ENCODE data around the gene NPDC1. TPM values are rescaled to one million over a fixed set of nuclear protein-coding genes. Genes with fewer than 3 reads are reported as not detected.
A peak's percentile ranks its signal among the peaks of the same experiment; 100 is the strongest.

Gene NPDC1
- polyA plus RNA-seq, 2 of the 4 experiments (the other 2 are of a cell fraction), result 12.7 to 40.6 TPM

DNA sequence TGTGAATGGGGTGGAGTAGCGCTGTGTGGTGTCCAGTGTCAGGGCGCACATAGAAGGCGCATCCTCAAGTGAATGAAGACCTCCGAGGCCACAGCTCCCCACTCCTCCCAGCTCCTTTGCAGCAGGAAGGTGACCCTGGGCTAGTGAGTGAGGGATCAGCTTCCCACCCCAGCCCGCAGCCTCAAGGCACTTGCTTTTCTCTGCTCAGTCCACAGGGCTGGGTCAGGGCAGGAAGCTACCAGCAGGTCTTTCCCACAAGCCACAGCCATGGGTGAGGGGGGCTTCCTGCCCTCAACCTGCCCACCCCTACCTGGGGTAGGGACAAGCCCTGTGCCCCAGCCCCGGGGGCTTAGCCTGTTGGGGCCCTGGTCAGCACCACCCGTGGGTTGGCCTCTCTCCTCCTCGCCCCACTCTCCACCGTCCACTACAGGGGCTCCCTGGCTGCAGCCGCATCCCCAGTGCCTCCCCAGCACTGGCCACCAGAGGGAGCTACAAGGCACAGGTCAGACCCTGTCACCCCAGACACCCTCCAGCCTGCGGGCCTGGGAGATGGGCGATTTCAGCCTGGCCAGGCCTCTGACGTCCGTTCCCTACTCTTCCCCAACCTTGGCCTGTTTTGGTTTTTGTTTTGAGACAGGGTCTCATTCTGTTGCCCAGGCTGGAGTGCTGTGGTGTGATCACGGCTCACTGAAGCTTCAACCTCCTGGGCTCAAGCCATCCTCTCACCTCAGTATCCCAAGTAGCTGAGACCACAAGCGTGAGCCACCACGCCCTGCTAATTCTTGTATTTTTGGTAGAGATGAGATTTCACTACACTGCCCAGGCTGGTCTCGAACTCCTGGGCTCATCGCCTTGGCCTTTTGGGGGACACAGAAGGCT is 16.7 kb downstream of the NPDC1 start:
- TF ChIP-seq RAD21 (conservative IDR thresholded peaks at IDR 0.05 in 1 of 2, IDR thresholded peaks at IDR 0.05 in 1 of 2) (peak in 1 of 2 experiments; percentile 49; a peak in 2 of 5 replicates), SMC3 (IDR thresholded peaks at IDR 0.05) (peak; percentile 41; the same call in 2 of the 3 replicates), FOSL2 (IDR thresholded peaks at IDR 0.05) (no peak), FOSL2 (CRISPR knock-in tag; IDR thresholded peaks at IDR 0.05) (no peak), EP300 (IDR thresholded peaks at IDR 0.05) (no peak)
- TF ChIP-seq, protein P1, sequence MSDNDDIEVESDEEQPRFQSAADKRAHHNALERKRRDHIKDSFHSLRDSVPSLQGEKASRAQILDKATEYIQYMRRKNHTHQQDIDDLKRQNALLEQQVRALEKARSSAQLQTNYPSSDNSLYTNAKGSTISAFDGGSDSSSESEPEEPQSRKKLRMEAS (IDR thresholded peaks at IDR 0.05), result 0 out of 2 replicates have a peak, but pooled peaks have one; percentile 23
- TF ChIP-seq, protein P2, sequence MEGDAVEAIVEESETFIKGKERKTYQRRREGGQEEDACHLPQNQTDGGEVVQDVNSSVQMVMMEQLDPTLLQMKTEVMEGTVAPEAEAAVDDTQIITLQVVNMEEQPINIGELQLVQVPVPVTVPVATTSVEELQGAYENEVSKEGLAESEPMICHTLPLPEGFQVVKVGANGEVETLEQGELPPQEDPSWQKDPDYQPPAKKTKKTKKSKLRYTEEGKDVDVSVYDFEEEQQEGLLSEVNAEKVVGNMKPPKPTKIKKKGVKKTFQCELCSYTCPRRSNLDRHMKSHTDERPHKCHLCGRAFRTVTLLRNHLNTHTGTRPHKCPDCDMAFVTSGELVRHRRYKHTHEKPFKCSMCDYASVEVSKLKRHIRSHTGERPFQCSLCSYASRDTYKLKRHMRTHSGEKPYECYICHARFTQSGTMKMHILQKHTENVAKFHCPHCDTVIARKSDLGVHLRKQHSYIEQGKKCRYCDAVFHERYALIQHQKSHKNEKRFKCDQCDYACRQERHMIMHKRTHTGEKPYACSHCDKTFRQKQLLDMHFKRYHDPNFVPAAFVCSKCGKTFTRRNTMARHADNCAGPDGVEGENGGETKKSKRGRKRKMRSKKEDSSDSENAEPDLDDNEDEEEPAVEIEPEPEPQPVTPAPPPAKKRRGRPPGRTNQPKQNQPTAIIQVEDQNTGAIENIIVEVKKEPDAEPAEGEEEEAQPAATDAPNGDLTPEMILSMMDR (IDR thresholded peaks at IDR 0.05), result peak; percentile 67
- ChIA-PET POLR2A (interaction anchor here (1.0 to 1.9 kb wide), 4 partner anchors 17 to 100 kb away, joined by 3 to 8 read pairs (median 4); partner anchors contain the start of genes CLIC3, NPDC1 and PAXX), CTCF (interaction anchor here (0.5 to 20.4 kb wide), 83 partner anchors 8 to 341 kb away, joined by 3 to 282 read pairs (median 5); partner anchors contain the start of genes AJM1, ANAPC2, C8G and CLIC3)
- peaks cover 26% of the 10 kb centered on the region for H3K4me1 ChIP-seq
- peak overlapping the region; percentile 100 for H3K4me2 ChIP-seq
- FAIRE-seq, result no peak
- peak; percentile 67 to 73 for DNase-seq (ENCODE audit: low read depth in 1 of 2, low spot score in 1 of 2)
- peak overlapping the region; percentile 74; the same call in 1 of the 3 replicates for H3K4me3 ChIP-seq
- 22% methylated on average over 19 of the region's 19 CpGs for WGBS (ENCODE audit: missing lambda C conversion rate)
- H3K9me3 ChIP-seq, result no peaks in the 10 kb centered on the region
- ATAC-seq, result peak; percentile 63 to 90
- H3K27ac ChIP-seq, result peak overlapping the region in 1 of 2 experiments; percentile 92; a peak in 4 of 6 replicates

DNA sequence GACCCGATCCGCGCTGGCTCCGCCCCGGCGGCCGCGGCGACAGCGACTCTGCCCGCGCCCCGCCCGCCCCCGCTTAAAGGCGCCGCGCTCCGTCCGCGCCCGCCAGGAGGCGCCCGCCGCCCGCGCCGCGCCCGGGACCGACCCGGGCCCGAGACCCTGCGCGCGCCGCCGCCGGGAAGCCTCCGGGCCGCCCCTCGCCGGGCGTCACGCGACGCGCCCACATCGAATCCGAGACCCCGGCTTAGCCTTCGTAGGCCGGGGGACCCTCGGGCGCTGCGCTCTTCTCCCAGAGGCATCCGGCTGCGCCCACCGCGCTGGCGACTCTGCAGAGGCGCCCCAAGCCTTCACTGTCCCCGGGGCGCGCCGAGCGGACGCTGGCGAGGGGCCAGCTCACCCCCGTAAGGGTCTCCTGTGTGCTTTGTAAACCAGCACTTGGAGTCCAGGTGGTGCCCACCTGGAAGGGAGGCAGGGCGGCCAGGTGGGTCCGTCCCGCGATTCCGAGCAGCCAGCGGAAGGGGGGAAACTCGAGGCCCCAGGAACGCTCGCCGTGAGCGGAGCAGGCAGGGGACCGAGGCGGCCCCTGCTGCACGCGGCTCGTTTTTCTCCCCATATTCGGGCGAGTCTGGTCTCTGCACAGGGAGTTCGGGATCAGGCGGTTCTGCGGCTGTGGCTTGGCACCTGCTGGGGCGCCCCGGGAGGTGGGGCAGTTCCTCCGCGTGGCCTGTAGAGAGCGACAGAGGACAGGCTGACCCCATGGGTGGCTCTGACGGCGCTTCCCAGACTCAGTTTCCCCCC is 17.5 kb downstream of the NPDC1 start:
- peak overlapping the region; percentile 100 for H3K4me2 ChIP-seq
- WGBS (ENCODE audit: missing lambda C conversion rate), result 0% methylated on average over 22 of the region's 98 CpGs
- peaks cover 25% of the 10 kb centered on the region for H3K4me1 ChIP-seq
- peak overlapping the region; percentile 82 to 92 for H3K27ac ChIP-seq
- peak overlapping the region; percentile 74 for H3K4me3 ChIP-seq
- ChIA-PET CTCF (interaction anchor here (0.8 to 20.4 kb wide), 74 partner anchors 9 to 340 kb away, joined by 3 to 282 read pairs (median 5); partner anchors contain the start of genes AJM1, C8G, CLIC3 and CYSRT1), POLR2A (interaction anchor here (1.0 to 1.9 kb wide), 4 partner anchors 18 to 101 kb away, joined by 3 to 8 read pairs (median 4); partner anchors contain the start of genes CLIC3, NPDC1 and PAXX)
- peak in 1 of 2 experiments; percentile 64 for DNase-seq (ENCODE audit: low read depth in 1 of 2, low spot score in 1 of 2)
- FAIRE-seq, result no peak
- ATAC-seq, result peak; percentile 49 to 69
- no peaks in the 10 kb centered on the region for H3K9me3 ChIP-seq
- no peak for TF ChIP-seq EHF (CRISPR knock-in tag; IDR thresholded peaks at IDR 0.05)
- TF ChIP-seq, protein P1 (IDR thresholded peaks at IDR 0.05), result 0 out of 2 replicates have a peak, but pooled peaks have one; percentile 8
- TF ChIP-seq JUN (IDR thresholded peaks at IDR 0.05), result no peak
- 0 out of 2 replicates have a peak, but pooled peaks have one; percentile 0 for TF ChIP-seq POLR2A (IDR thresholded peaks at IDR 0.05; ENCODE audit: low read length)
- TF ChIP-seq, protein P2 (IDR thresholded peaks at IDR 0.05), result peak; percentile 66
- TF ChIP-seq ZSCAN20 (CRISPR knock-in tag; IDR thresholded peaks at IDR 0.05), result no peak
- TF ChIP-seq RNF2 (IDR thresholded peaks at IDR 0.05; ENCODE audit: borderline replicate concordance, low read depth), result peak; percentile 58; the same call in 1 of the 2 replicates
